HG03280 (cell line): ENCODE data around the gene CSRNP3.

Source experiments
- ATAC-seq: cut with Tn5 transposase; IDR thresholded peaks from one replicate; pipeline ENCODE4 v1.9.1; 2021; ENCODE audit warnings: mild to moderate bottlenecking, moderate library complexity; ENCODE audit not compliant: unreplicated experiment

The CSRNP3 gene

DNA sequence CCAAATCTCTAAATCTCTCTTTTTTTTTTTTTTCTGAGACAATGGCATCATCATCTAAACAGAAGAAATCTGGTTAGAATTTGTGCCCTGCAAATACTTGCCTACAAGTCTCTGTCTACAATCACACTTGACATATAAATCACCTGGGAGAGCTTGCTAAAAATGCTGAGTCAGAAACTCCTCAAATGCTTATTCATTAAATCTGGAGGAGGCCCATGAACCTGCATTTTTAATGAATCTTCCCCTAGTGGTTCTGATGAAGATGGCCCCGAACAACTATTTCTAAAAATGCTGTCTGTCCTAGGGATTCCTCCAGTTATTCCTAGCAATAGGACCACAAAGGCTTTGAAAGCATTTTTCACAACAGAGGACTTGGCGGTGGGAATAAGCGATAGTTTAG lies 1.6 kb upstream of the CSRNP3 start:
- no peak for ATAC-seq

DNA sequence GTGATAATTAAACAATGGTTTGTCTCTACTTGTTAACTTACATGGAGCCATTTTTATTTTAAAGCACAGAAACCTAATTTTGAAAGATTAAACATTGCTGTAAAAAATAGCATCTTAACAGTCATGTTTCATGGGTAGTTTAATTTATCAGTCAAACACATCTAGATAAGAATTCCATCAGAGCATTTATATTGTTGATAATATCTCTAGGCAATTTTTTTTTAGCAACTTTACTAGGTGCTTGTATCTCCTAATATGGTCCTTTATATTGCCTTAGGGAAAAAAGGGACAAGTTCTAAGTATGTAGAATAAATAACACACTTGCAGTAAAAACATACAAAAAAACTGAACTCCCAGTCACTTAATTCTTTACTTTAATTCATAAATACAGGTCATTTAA lies 863 bp downstream of the CSRNP3 start:
- no peak for ATAC-seq

DNA sequence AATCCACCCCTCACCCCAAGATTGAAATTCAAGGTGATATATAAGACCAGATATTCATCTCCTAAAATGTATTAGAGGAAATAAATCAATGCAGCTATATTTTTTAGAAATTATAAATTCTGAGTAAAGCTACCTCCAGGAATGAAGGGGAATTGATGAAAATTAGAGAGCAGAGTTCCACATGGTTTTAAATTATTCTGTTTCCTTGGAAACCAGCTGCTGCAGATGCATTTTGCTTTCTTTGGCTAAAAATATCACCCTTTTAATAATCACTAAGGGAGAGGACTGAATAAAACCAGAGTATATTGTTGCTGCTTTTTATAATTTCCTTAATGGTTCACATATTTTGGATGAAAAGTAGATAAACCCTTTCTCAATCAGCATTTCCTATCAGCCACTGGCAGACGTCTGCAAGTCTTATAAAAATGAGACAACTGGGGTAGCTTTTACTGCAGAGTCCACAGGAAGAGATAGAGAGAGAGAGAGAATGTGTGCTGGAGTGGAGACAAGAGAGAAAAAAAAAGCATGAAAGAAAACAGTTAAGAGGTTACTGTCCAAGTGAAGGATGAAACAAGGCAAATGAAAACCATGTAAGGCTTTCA lies 2.0 kb downstream of the CSRNP3 start:
- no peak for ATAC-seq

DNA sequence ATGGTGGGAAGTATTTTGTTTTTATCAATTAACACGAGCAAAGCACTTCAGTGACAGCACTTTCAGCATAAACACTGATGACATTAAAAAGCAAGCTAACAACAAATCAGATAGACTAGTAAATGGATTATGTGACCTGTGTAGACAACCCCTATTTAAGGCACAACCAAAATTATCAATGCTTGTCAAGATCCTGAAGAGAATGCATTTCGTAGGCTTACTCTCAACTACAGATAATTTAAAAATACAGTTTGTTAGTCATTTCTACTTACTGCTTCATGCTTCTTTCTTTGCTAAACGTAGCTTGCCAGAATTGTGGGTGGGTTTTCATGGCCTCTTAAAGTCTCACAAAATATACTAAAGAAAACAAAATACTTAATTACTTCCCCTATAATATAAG lies 3.4 kb downstream of the CSRNP3 start:
- no peak for ATAC-seq

DNA sequence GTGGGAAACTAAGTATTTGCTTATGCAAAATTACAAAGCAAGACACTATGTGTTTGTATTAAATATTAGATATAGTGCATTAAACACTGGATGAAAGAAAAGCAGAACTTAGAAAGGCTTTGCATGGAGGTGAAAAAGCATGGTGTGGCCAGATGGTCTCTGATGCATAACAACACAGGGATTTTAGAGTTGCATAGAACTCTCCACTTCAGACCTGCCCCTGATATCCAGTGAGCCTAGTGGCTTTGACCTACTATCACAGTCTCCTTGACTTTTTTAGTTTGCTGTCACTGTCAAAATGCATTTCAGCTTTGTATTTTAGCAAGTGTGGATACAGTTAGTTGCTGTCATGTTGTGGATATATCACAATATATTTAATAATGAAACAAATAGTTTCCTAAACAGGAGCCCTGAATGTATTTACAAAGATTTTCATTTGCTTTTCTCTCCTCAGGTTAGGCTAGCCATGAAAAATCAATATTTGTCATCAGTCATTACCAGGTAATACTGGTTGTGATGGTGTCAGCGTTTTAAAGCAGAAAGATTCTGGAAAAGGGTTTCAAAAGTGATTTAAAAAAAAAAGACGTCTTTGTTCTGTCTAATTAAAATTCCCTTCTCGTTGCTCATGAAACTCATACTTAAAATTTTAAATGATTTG lies 5.2 kb downstream of the CSRNP3 start:
- no peak for ATAC-seq

DNA sequence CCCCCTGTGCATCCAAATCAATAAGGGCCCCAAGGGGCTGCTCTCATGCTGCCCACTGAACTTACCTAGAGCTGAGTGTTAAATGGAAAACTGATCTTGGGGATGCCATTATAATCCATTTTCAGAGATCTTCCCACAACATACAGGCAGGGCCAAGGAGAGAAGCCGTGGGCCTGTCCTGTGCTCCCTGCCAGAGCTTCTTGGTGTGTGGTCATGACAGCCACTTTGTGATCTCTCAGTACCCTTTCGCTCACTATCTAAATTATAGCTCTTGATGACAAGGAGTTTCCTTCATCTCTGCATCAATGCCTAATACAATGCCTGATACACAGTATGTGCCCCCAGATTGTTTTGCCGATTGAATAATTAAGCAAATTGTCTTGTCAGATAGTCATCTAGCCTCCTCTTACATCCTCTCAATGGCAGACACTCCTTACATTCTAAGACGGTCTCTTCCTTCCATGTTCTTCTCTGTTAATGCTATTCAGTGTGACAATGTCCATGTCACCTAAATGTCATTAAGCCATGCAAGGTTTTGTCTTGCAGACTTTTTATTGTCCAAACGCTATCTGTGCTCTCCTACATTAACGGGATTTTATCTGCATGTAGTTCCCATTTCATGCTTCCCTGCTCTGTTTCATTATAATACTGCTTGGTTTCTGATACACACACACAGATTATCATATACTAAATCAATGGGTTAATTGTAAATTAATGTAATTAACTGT lies 5.9 kb downstream of the CSRNP3 start:
- no peak for ATAC-seq

DNA sequence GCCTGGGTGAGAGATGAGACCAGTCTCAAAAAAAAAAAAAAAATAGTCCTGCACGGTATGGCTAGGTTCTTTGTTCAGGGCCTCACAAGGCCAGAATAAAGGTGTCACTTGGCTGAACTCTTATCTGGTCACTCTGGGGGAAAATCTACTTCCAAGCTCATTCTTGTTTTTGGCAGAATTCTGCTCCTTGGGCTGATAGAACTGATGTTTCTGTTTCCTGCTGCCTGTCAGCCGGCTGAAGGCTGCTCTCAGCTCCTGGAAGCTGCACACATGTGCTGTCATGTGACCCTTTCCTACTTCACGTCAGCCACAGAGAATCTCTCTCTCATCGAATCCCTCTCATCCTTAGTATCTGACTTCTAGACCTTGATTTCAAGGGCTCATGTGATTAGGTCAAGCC lies 10.4 kb downstream of the CSRNP3 start:
- no peak for ATAC-seq

DNA sequence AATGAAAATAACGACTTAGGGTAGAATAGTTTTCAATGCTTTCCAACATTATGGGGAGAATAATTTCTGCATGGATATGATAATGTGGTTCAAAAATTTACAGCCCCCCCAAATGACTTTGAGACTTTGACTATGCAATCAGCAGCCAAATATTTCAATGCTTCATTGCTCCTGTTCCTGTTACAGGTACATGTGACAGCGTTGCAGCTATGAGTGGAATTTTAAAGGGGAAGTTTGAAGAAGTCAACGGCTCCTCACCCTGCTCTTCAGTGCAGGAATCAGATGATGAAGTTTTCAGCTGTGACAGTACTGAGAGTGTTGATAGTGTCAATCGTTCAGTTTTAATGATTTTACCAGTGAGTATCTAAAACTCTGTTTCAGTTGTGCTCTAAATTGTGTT lies 25.1 kb downstream of the CSRNP3 start:
- ATAC-seq = no peak

DNA sequence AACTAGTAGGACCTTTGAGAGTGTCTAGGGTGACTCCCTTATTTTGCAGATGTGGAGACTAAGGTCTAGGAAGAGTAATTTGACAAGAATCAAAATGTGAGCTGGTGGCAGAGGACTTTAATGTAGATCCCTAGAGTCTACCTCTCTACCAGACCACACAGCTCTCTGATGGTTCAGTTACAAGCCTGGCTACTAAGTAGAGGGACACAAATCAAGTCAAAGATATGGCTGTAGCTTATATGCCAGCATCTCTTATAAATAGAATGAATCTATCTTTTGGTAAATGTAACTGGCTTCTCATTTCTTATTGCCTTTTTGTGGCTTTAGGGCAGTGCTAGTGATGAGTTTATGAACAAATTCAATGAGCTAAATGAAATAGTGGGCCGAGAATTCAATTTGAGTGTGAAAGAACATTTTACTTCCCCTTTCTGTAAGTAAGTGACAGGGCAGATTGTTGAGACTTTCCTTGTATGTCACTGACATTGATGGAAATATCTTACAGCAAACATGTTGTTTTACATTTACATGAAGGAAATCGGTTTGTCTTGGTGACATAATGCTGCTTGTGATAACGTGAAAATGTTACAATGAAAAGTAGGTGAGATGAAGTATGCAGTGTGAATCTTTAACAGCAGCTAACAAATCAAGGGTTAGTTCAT lies 28.3 kb downstream of the CSRNP3 start:
- ATAC-seq = no peak

DNA sequence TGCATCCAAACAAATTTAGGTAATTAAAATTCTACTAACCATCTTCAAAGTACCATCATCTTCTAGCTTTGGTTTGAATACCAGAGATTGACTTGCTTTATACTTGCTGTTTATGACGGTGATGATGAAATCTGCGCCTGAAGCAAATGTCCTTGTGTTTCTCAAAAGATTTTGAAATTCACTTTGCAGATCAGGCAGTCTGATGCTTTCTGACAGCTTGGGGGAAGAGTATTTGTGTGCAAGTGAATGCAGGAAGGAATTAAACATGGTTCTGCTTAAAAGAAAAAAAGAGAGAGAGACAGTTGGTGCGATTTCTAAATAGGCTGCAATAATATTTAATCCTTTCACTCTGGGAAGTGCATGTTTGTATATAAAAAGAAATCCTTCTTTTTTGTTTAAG lies 29.6 kb downstream of the CSRNP3 start:
- ATAC-seq = no peak

DNA sequence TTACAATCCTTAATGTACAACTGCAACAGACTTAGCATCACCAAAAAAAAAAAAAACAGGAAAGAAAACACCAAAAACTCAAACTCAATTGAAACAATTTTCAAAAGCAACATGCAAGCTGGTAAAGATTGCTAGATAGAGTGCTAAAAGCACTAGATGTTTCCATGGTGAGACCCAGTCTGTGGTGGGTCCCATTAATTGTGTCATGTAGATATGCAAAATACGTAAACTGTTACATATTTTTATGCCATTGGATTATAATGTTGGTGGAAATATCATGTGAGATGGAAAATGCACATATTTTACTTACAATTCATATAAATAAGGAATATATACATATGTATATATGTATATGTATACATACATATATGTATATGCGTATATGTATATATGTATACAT lies 30.5 kb downstream of the CSRNP3 start:
- no peak for ATAC-seq

DNA sequence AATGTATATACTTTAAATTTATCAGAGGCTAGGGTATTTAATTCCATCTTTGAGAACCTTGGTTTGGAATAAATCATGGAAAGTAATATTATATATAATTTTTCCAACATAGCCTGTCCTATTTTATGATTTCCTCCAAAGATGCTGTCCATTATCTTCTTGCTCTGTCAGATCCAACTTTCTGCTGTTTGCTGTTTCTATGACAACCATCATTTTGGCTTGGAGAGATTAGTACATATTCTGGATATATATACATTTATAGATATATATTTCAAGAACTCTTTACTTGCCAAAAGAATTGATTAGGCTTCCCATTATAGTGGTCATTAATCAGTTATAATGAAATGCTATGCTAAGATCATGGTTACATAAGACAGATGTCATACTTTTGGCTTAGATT lies 31.3 kb downstream of the CSRNP3 start:
- no peak for ATAC-seq

DNA sequence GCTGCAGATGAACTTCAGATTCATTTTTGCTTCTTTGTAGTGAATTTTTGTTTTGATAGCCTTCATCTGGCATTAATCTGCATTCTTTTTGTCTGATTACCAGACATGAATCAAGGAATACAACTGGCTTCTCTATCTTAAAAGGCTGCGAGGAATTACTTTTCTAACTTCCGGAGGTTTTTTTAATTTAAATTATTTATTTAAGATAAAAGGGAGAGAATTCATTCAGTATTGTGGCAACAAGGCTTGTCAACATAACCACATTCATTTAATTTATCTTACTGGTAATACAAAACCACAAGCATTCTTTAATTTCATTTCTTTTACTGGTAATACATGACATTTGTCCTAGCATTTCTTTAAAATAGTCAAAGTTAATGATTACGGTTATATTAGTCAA lies 36.0 kb downstream of the CSRNP3 start:
- ATAC-seq = no peak

DNA sequence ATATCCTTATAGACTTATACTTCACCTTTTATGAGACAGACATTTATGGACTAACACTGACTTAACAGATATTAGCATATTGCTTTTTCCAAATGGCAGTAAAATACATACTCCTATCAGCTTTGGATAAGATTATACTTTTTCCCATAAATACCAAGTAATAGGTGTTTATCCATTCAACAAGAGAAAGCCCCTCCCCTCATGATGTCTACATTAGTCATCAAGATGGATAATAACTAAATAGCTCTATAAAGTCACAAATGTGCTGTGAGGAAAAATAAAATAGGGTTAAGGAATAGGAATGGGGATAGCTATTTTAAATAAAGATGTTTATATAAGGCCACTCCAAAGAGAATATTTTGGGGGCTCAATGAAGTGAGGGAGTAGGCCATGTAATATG lies 39.4 kb downstream of the CSRNP3 start:
- ATAC-seq = no peak

DNA sequence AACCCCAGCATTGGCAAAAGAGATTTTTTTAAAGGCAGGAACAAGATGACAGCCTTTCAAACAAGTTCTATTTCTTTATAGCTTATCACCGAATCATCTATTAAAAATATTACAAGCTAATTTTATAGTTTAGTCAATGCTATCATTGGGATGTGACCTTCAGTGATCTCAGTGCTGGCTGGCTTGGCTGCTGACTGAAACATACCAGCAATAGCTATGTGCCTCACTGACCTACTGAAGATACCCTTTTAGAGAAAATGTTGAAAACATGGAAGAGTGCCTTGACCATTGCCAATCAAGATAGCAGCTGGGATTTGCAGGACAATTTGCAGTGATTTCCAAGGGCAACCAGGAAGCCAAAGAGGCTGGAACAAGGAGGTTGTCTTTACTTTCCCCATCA lies 44.0 kb downstream of the CSRNP3 start:
- no peak for ATAC-seq

DNA sequence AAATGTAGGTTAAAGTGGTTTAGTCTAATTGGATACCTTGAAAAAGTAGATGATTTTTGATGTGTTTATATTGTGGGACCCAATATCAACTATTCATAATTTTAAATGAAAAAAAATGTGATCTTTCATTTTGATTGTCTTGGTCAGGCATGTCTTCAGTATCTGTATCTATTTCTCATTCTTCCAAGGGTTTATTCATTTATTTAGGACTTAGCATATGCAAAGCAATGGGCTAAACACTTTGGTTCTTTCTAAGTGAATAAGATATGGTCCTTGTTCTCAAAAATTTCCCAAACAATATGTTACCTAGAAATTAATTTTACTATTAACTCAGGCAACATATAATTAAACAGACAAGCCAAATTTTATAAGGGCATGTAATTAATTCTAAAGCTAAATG lies 49.1 kb downstream of the CSRNP3 start:
- no peak for ATAC-seq

DNA sequence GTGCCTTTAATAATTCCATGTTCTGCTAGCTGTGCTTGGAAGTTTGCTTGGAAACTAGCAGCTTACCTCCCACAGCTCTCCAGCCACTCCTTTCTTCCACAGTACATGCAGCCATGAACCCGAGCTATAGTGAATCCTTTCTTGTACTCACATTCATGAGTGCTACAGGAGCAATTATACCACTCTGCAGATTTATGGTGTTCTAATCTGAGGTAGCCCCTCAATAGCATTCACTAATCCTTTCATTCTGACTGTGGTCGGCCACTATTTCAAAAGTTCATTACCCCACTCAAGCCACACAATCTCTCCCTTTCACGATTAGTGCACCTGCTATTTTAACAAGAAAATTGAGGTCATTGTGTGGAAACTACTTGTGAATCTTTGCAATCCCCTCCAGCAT lies 53.2 kb downstream of the CSRNP3 start:
- ATAC-seq = no peak

DNA sequence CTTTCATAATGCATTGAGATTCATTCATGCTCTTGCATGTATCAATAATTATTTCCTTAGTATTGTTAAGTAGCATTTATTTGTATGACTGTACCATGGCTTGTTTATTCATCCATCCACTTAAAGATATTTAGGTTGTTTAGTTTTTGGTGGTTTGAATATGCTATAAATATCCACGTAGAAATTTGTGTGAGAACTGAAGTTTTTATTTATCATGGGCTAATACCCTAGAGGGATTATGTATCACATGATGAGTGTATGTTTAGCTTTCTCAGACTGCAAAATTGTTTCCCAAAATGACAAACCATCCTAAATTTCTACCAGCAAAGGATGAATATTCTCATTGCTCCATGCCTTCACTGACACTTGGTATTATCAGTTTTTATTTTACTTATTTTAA lies 55.2 kb downstream of the CSRNP3 start:
- ATAC-seq = no peak

DNA sequence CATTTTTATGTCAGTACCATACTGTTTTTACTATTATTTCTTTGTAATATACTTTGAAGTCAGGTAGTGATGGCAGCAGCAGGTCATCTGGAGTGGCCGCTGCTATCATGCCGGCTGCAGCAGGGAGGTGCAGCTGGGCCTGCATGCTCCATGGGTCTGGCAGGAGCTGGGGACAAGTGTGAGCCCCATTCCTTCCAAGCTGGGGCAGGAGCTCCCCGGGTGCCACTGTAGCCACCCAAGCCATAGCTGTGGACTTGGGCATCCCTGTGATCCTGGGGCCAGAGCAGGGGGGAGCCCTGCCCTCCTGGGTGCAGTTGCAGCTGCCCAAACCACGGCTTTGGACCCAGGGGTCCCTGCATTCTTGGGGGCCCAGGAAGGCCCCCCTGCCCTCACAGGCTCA lies 59.2 kb downstream of the CSRNP3 start:
- no peak for ATAC-seq

DNA sequence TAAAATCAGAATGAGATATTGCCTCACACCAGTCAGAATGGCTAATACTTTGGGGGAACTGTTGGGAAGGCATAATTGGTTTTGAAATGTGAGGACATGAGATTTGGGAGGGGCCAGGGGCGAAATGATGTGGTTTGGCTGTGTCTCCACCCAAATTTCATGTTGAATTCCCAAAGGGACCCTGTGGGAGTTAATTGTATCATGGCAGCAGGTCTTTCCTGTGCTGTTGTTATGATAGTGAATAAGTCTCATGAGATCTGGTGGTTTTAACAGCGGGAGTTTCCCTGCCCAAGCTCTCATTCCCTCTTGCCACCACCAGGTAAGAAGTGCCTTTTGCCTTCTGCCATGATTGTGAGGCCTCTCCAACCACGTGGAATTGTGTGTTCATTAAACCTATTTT lies 59.6 kb downstream of the CSRNP3 start:
- ATAC-seq = no peak

DNA sequence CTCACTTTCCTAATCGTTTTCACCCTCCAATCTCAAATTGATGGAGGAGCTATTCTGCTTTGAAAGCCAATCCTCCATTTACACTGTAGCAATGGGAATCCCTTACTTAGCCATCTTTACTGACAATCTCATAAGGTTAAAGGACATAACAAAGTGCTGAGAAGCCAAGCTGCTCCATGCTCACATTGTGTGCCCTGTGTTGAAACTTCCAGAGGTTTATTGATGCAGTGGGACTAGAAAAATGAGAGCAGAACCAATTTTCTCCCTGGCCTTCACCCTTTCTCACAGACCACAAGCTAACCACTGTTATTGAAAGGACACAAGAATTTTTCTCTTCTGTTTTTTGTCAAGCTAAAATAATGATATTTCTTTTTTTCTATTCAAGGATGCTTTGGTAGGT lies 63.8 kb downstream of the CSRNP3 start:
- ATAC-seq = no peak

DNA sequence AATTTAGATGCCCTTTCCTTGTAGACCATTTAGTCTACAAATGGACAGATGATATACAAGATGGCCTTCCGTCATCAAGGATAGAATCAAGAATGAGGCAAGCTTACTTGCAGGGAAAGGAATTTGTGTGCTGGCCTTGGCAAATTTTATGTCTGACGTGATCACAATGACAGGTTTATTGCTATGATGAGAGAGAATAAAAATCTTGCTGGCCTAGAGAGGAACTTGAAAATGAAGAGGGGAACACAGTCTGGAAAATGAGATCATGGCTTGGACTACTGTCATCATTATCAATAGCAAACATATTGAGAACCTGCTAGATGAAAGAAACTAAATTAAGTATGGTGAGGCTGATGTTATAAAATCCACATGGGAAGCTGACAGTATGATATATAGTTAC lies 66.0 kb downstream of the CSRNP3 start:
- ATAC-seq = no peak
